Measurements from ENCODE around the gene PPP1R11. TPM values are rescaled to one million over a fixed set of nuclear protein-coding genes. Genes with fewer than 3 reads are reported as not detected.

The PPP1R11 gene
- polyA plus RNA-seq, 1 donor (not counting 4 experiments of a cell fraction or from before 2014, with no cell fraction given): 58.0 TPM

- Histone ChIP-seq H3K9me1 (ENCODE audit: control insufficient read depth, extremely low read depth, insufficient read depth, low read length) (no peaks in the 10 kb centered on the region), H3K27me3 (ENCODE audit: control insufficient read depth, extremely low read depth, insufficient read depth, low read length) (no peaks in the 10 kb centered on the region), H2AFZ (ENCODE audit: control insufficient read depth, low read length) (peak overlapping the region; percentile 99), H3K4me3 (ENCODE audit: control insufficient read depth in 2 of 3, extremely low read depth in 1 of 3, insufficient read depth in 2 of 3, low read depth in 1 of 3, low read length in 3 of 3) (peak overlapping the region; percentile 84 to 98 (median 97)), H4K20me1 (ENCODE audit: control insufficient read depth, extremely low read depth, insufficient read depth, low read length) (no peaks in the 10 kb centered on the region), H3K9me3 (ENCODE audit: control insufficient read depth, low read depth, low read length) (no peaks in the 10 kb centered on the region), H3K36me3 (ENCODE audit: control insufficient read depth in 2 of 2, extremely low read depth in 1 of 2, insufficient read depth in 2 of 2, low read length in 2 of 2) (peaks cover 6 to 9% of the 10 kb centered on the region in 2 experiments), H3K4me1 (ENCODE audit: control insufficient read depth, extremely low read depth, insufficient read depth, low read length) (peaks cover 21% of the 10 kb centered on the region), H3K79me2 (ENCODE audit: control insufficient read depth, insufficient read depth, low read length) (peaks cover 24% of the 10 kb centered on the region), H3K4me2 (ENCODE audit: control insufficient read depth, extremely low read depth, insufficient read depth, low read depth, low read length) (peak overlapping the region; percentile 100), H3K27ac (ENCODE audit: control insufficient read depth, insufficient read depth, low read length) (peak overlapping the region; percentile 95), H3K9ac (ENCODE audit: control insufficient read depth, extremely low read depth, insufficient read depth, low read length) (peak overlapping the region; percentile 93)
- no peak for FAIRE-seq
- dilution Hi-C loops (cut with MboI; ENCODE audit: extremely low pct_ligation_motif_present, low sequenced_read_pairs): no loop called here
- no peak for TF ChIP-seq EZH2 (IDR thresholded peaks at IDR 0.05; ENCODE audit: low read length)
- no peak for TF ChIP-seq CTCF (optimal IDR thresholded peaks at IDR 0.05 in 1 of 3, IDR thresholded peaks at IDR 0.05 in 1 of 3, conservative IDR thresholded peaks at IDR 0.05 in 1 of 3; ENCODE audit: extremely low read depth in 1 of 3, insufficient read depth in 2 of 3, low read length in 3 of 3)
- DNase-seq (ENCODE audit: low read depth, low spot score): no peak
Observed at GRCh38 chr6:30067460-30068139, 602 bp downstream of the PPP1R11 start.

- no peak for TF ChIP-seq EZH2 (IDR thresholded peaks at IDR 0.05; ENCODE audit: low read length)
- Histone ChIP-seq H3K9me3 (ENCODE audit: control insufficient read depth, low read depth, low read length) (no peaks in the 10 kb centered on the region), H4K20me1 (ENCODE audit: control insufficient read depth, extremely low read depth, insufficient read depth, low read length) (no peaks in the 10 kb centered on the region), H3K36me3 (ENCODE audit: control insufficient read depth in 2 of 2, extremely low read depth in 1 of 2, insufficient read depth in 2 of 2, low read length in 2 of 2) (peaks cover 6 to 7% of the 10 kb centered on the region in 2 experiments), H3K9me1 (ENCODE audit: control insufficient read depth, extremely low read depth, insufficient read depth, low read length) (no peaks in the 10 kb centered on the region), H3K4me3 (ENCODE audit: control insufficient read depth in 2 of 3, extremely low read depth in 1 of 3, insufficient read depth in 2 of 3, low read depth in 1 of 3, low read length in 3 of 3) (no peak overlapping the region), H2AFZ (ENCODE audit: control insufficient read depth, low read length) (no peak overlapping the region), H3K27me3 (ENCODE audit: control insufficient read depth, extremely low read depth, insufficient read depth, low read length) (peaks cover 4% of the 10 kb centered on the region), H3K27ac (ENCODE audit: control insufficient read depth, insufficient read depth, low read length) (no peak overlapping the region), H3K9ac (ENCODE audit: control insufficient read depth, extremely low read depth, insufficient read depth, low read length) (no peak overlapping the region), H3K4me2 (ENCODE audit: control insufficient read depth, extremely low read depth, insufficient read depth, low read depth, low read length) (no peak overlapping the region), H3K79me2 (ENCODE audit: control insufficient read depth, insufficient read depth, low read length) (peaks cover 18% of the 10 kb centered on the region), H3K4me1 (ENCODE audit: control insufficient read depth, extremely low read depth, insufficient read depth, low read length) (peaks cover 24% of the 10 kb centered on the region)
- DNase-seq (ENCODE audit: low read depth, low spot score) (no peak), FAIRE-seq (no peak)
- dilution Hi-C loops (cut with MboI; ENCODE audit: extremely low pct_ligation_motif_present, low sequenced_read_pairs): loop anchor here (10.0 kb wide), 1 partner anchor 64 kb away; the partner anchor contains the start of gene TRIM40
Observed at GRCh38 chr6:30071081-30071818, 4.3 kb downstream of the PPP1R11 start.
